CD4-positive, alpha-beta T cell treated with Interleukin-15 for 4 hours (primary cell): ENCODE results near the gene IMPDH2.

ENCODE experiments used
- DNase-seq: peaks from one replicate; pipeline ENCODE4 v3.0.0-alpha.2; 2020; ENCODE audit warnings: low spot score

IMPDH2 gene

DNA sequence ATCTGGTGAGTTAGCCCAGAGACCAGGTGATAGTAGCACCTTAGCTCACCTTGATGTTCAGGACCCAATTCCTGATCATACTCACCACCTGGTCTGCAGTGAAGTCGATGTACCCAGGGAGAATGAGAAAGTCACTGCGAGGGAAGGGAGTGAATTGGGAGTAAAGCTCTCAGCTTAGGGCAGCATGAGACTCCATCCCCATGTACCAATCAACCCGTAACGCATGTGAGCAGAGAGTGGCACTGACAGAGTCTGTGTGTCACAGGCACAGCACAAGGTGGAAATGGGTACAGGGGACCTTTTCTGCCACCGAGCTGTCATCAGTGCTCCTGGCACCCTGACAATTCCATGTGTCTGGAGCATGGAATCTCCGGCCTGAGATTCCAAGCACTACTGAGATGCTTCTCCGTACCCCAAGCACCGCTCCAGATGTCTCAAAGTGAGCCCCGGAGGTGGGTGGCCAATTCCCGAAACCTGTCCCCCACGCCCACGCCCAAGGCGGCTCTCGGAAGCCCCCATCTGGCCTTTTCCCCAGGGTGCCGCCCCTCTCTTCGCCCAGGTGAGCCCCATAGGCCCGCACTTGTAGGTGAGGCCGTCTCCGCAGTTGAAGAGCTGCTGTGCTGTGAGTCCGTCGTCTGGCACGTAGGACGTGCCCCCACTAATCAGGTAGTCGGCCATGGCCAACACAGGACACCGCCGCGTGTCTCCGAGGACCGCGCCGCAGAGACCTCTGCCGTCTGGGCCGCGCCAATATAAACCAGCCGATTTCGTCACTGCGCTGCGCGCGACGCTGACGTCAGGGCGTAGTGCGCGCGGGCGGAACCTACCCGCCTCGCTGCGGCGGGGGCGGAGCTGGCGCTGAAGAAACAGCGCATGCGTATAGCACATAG, at the start of gene IMPDH2:
IMPDH2 (minus strand) TSS at position 726 of the 890 bp plus-strand sequence; CDS start at position 678, 48 bp downstream.
- peak; percentile 94 for DNase-seq

DNA sequence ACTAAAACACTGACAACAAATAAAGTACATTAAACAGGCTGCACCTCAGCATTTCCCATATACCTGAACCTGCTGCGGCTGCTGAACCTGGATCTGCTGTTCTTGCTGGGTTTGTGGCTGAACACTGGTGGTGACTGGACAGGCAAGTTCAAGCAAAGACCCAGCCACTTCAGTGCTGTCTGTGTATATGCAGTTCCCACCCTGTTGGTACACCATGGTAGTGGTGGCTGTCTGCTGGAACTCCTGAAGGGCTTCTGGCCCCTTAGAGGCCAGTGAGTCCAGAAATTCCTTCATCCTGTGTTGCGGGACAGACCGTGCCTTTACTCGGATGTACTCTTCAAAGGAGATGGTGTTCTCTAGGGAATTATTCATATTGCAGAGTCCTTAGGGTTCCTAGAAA, 47.4 kb upstream of the IMPDH2 start:
- no peak for DNase-seq

DNA sequence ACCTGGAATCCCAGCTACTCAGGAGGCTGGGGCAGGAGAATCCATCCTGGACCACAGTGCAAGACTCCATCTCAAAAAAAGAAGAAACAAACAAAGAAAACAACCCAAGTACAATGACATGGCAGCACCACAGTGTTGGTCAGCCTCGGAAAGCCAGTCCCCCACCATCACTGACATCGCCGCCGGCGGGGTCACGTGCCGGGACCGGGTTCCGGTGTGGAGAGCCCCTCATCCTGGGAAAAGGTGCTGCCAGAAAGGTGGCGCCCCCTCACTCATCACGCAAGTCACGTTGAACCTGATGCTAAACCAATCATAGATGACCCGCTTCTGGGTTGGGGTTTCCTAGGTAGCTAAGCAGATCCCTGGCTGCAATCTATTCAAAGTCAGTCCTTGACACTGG, 46.9 kb upstream of the IMPDH2 start:
- no peak for DNase-seq

DNA sequence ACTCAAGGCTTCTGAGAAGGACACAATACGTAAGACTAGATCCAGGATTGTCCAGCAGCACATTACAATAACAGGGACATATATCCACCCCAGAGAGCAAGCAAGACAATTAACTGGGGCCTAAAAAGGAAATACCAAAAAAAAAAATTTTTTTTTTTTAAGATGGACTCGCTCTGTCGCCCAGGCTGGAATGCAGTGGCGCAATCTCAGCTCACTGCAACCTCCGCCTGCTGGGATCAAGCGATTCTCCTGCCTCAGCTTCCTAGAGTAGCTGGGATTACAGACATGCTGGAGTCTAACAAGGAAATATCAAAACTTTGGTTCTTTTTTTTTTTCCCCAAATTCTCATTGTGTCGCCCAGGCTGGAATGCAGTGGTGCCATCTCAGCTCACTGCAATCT, 28.8 kb upstream of the IMPDH2 start:
- no peak for DNase-seq

DNA sequence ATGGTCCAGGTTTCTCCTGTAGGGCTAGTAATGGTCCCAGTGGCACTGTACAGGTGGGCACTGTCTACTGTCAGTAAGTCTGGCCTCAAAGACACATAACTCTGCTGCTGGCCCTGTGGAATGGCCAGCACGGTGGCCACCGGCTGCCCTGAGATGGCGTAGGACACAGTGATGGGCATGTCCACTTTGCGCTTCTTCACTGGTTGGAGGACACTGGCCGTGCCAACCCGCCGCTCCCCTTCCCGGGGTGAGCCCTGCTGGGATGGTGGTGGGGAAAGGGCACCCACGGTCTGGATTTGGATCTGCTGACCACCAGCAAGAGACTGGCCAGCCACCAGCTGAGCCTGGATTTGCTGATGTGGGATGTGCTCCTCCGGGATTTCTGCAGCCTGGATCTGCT, 28.1 kb upstream of the IMPDH2 start:
- DNase-seq: no peak

DNA sequence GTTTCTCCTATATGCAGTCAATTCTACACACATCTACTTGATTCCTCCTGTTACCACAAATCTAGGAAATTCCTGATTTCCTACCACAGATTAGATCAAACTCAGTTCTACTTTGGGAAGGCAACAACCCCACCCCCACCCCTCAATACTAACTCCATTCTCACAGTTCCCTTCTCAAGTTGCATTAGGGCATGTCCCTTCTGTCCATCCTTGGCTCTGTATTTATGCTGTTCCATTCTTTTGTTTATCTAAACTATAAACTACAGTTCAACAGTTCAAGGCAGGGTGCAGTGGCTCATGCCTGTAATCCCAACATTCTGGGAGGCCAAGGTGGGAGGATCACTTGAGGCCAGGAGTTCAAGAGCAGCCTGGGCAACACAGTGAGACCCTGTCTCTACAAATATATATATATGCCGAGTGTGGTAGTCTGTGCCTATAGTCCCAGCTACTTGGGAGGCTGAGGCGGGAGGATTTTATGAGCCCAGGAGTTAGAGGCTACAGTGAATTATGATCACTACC, 25.2 kb upstream of the IMPDH2 start:
- DNase-seq: no peak

DNA sequence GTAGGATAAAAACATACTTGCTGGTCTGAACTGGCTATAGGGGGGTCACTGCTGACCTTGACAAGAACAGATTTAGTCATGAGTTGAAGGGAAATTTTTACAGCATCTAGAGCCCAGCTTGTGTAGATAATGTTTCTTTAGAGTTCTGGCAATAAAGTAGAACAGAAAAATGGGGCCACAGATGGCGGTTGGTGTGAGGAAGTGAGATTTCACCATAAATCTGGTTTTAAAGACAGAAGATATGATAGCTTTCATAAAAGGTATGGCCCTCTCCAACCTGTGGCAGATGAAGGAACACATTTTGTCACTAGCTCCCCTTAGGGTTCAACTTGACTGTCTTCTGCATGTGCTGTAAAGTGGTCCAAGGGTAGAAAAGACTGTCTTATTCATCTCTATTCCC, 24.3 kb upstream of the IMPDH2 start:
- no peak for DNase-seq

DNA sequence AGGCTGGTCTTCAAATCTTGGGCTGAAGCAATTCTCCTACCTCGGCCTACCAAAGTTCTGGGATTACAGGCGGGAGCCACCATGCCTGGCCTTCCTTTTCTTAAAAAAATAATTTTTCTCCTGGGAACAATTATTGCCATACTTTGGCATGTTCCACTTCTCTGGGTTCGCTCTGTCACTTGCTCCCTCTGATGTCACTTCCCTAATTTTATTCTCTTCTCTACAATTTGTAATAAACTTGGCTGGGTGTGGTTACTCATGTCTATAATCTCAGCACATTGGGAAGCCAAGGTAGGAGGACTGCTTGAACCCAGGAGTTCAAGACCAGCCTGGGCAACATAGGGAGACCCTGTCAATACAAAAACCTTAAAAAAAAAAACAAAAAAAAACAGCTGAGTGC, 6.1 kb upstream of the IMPDH2 start:
- no peak for DNase-seq

DNA sequence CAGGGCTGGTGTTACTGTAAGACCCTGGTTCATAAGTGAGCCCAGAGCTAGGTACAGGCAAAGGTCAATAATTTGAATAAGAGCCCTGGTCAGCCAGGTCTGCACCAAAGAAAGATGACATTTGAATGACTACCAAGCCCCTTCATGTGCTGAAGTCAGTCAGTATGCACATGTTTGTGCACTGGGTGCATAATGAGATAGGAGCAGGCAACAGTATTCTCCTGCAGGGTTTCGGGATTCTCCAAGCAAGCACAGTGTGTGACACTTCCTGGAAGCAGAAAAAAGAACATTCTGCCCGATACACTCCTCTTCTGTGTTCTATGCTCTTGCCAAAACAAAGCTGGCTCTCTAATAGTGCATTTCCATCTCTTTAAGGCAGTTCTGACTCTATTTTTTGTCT, 5.5 kb upstream of the IMPDH2 start:
- no peak for DNase-seq

DNA sequence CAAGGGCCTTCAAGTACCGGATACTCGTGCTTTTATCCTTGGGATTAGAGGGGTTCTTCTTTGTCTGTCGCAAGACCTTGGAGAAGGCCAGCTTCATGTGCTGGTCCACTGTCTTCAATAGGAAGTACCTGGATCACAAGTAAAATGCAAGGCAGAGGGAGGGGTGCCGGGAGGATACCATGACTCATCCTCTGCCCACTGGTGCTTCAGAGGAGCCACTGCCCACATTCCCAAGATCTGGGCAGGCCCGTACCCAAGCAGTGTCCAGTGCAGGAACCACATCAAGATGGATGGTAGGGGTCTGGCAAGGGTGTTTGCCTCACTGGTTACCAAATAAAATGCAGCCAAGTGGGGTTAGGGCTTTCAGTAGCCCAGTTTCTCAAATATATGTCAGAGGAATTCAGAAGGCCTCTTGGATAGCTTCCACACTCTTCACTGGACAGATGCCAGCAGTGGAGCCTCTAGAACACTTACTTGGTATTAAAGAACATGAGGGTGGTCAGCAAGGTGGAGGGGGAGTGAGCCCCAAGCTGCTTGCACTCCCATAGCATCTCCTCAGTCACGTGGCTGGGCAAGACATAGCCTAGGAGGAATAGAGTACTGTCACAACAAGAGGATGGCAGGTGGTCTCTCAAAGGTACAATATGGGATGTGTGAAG, 3.6 kb upstream of the IMPDH2 start:
- no peak for DNase-seq

DNA sequence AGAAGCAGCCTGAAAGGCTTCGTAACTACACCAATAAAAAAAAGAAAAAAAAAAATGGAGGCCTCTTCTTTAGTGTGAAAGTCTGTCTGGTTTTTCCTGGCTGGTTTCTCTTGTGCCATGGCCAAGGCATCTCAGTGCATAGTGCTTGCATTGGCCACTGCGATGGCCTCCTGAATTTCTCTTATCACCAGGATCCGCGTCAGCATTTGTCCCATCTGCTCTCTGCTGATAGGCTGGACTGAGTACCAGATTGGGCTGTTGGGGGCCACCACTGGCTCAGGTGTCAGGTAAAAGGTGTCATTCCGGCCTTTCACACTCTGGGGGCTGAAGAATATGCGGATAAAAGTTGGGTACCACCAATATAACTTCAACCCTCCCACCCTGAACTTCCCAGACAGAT, 1.1 kb upstream of the IMPDH2 start:
- no peak for DNase-seq

DNA sequence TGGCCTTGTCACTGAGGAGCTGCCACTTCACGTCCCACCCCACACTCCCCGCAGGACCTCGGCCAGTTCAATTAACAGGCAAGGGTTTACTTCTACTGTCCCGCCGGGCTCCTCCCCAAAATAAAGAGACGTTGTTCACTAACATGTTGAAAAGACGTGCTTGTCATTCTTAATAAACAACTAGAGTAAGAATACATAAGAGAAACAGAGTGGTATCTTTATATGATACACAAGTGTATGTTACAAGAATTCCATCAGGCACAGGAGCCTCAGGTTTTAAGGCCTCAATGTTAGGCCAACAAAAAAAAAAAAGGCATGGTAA, 326 bp upstream of the IMPDH2 start:
- no peak for DNase-seq

DNA sequence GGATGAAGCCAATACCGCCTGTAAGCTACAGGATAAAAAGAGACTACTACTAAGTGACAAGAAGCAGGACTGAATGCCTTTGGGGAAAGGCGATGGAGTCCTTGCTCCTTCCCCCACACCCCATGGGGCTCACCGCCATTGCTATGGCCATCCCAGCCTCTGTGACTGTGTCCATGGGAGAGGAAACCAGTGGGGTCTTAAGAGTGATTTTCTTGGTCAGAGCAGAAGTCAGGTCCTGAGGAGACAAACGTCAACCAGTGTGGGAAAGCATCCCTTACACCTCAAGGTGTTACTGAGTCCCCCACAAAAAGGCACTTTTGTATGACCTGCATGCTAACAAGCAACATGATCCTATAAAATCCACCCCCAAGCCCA, 913 bp downstream of the IMPDH2 start:
- DNase-seq: no peak

DNA sequence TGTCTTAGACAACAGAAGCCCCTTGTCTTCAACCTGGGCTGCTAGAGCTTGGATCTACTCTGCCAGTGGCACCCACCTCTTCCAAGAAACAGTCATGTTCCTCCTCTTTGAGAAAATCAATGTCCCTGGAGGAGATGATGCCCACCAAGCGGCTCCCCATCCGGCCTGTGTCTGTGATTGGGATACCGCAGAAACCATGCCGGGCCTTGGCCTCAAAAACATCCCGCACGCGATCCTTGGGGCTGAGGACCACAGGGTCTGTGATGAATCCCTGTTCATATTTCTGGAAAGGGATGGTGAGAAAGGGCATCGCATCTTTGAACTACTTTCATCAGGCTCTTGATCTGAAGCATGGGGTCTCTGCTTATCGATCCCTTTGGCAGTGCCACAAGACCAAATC, 1.6 kb downstream of the IMPDH2 start:
- DNase-seq: no peak

DNA sequence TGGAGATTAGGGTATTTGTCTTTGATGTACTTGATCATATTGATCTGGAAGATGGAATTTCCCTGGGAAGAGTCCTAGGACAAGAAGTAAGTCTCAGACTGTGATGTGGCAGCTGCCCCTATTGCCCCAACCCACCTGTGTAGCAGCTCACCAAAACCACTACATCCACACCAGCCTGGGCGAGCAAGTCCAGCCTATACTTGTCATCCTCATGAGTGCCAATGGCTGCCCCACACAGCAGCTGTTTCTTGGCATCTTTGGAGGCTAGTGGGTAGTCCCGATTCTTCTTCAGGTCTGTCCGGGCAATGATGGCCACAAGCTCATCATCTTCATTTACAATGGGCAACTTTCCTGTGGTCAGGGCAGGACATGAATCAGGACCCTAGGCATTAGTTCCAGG, 2.7 kb downstream of the IMPDH2 start:
- DNase-seq: no peak

DNA sequence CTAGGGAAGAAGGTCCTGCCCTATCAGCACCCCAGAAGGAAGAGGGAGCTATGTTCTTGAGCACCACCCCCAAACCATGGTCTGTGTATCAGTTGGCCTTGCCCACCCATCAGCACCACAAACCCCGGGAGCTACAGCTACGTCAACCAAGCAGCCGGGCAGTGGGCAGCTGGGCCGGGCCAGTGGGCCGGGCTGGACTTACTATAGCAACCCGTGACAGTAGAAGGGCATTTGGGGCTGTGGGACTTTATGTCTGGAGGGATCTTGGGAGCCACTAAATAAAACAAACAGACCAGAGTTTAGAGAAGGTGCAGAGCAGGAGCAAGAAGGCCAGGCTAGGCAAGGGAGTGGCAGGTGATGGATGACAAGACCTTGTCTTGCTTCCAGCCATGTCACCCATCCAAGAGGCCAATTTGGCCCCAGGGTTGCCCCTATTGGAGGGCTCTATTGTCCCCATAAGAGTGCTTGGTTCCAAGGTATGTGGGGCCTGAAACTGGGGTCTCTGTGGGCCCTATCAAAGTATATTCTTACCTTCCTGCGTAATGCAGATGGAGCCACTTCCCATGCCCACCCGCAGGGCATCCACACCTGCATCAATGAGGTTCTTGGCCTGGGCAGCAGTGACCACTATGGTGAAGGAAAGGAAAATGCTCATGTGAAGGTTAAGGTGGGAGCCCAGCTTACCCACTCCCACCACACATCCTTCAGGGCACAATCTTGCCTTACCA, 3.2 kb downstream of the IMPDH2 start:
- no peak for DNase-seq

DNA sequence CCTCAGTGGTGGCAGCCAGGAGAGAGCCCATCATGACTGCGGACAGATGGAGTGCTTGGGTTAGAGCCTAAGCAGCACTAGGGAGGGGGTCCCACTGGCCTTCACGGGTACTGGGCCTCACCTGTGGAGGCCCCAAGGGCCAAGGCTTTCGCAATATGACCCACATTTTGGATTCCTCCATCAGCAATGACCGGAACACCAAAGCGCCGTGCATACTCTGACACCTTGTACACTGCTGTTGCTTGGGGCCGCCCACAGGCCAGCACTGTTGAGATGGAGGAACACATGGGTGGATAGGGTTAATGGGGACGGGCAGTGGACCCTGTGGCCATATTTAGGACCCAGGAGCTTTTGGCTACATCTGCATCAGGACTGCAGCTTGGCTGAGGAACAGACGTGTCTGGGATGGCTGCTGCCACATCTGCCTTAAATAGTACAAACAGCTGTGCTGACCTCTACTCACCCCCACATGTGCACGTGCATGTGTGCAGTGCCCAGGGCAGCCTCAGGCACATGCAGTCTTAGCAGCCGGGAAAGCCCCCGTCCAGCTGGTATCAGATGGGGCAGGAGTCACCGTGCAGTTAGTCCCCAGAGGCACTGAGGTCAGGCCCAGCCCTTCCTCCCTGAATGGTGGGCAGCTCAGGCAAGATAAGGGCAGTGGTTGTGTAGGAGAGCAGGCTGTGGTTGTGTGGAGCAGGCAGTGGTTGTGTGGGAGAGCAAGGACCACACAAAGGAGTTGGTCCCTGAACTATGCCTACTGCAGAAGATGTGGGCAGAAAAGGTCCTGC, 4.0 kb downstream of the IMPDH2 start:
- no peak for DNase-seq

DNA sequence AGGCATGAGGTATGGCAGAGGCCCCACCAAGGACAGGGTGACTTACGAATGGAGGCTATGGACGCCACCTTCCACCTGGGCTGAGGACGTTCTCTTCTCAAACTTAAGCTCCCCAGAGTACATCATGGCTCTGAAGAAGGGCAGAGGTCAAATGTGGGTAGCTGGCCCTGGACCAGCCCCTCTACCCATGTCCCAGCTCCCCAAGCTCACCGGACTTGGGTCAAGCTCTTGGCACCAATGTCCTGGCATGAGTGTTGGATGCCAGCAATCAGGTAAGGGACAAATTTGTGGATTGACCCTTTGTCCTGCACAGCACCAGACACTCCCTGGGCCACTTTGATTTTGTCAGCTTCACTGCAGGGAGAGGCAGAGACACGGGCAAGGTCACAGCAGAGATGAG, 4.7 kb downstream of the IMPDH2 start:
- DNase-seq: no peak

DNA sequence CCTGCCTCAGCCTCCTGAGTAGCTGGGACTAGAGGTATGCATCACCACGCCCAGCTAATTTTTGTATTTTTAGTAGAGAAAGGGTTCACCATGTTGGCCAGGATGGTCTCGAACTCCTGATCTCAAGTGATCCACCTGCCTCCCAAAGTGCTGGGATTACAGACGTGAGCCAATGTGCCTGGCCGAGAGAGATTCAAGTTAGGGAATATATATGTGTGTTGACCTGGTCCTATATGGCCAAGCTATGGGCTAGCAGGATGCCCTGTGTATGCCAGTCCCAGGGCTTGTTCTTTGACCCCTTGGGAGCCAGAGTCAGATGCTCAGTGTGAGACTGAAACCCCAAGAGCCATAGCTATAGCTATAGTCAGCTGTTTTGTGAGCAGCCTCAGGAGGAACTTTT, 5.4 kb downstream of the IMPDH2 start:
- no peak for DNase-seq

DNA sequence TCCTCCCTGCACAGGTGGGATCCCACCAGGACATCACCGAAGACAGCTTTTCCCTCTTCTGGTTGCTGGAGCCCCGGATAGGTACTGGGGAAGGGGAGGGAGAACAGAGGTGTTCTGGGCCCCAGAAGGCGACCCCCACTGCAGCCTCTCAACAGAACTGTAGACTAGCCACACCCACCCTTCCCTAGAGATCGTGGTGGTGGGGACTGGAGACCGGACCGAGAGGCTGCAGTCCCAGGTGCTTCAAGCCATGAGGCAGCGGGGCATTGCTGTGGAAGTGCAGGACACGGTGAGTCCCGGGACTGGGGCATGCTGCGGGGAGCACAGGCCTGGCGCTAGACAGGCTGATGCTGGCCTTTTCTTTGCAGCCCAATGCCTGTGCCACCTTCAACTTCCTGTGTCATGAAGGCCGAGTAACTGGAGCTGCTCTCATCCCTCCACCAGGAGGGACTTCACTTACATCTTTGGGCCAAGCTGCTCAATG, 6.5 kb downstream of the IMPDH2 start:
- no peak for DNase-seq

DNA sequence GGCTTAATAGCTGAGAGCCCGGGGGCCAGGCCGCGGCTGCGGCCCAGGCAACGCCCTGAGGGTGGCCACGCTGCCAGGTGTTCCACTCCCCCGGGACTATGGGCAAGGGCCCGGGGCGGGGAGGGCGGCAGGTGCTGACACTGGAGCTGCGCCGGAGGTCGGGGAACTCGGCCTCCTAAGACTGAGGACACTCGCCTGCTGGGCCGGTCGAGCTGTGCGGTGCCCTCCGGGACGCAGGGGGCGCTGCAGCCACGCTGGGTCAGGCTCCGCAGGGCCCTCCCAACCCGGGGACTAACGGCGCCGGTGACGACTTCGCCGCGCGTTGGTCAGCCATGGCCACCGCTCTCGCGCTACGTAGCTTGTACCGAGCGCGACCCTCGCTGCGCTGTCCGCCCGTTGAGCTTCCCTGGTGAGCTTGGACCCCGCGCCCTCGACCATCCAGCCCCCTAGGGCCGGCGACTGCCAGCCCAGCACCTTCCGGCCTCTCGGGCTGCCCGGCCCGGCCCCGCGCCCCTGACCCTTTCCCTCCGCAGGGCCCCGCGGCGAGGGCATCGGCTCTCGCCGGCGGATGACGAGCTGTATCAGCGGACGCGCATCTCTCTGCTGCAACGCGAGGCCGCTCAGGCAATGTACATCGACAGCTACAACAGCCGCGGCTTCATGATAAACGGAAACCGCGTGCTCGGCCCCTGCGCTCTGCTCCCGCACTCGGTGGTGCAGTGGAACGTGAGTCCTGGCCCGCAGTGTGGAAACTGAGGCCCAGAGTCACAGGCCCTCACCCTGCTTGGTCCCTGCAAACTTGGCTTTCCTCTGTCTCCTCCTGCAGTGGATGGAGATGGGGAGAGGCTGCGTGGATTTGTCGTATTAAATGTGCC, 7.1 kb downstream of the IMPDH2 start, which contains the start of gene NDUFAF3:
NDUFAF3 (plus strand) TSS at position 309 of the 875 bp plus-strand sequence; CDS start at position 333, 24 bp downstream.
- DNase-seq: peak; percentile 93
